Liver (tissue), 3 donors: ENCODE results near the gene RICTOR.

Source experiments
- ATF3 ChIP-seq: IDR thresholded peaks from 2 replicates; pipeline ENCODE4 v1.6.1; 2016; ENCODE audit warnings: antibody characterized with exemption
- CTCF ChIP-seq: fragments of 150-350 bp; IDR thresholded peaks from 2 replicates; pipeline ENCODE4 v1.5.1; 2017; ENCODE audit warnings: improper control_type of control experiment, low read depth, low read length; ENCODE audit not compliant: missing input control
- GABPA ChIP-seq, 2 donors: IDR thresholded peaks in 1 of 2; conservative IDR thresholded peaks in 1 of 2; 2 replicates each; pipeline ENCODE4 v1.6.1; 2016; ENCODE audit warnings: antibody characterized with exemption in 2 of 2, mild to moderate bottlenecking in 1 of 2, moderate library complexity in 1 of 2
- RAD21 ChIP-seq, 2 donors: IDR thresholded peaks; 2 replicates each; pipeline ENCODE4 v1.6.1; 2016; ENCODE audit warnings: antibody characterized with exemption in 2 of 2, mild to moderate bottlenecking in 2 of 2
- REST ChIP-seq: IDR thresholded peaks from 2 replicates; pipeline ENCODE4 v1.6.1; 2016; ENCODE audit warnings: antibody characterized with exemption, mild to moderate bottlenecking
- RXRA ChIP-seq, 2 donors: IDR thresholded peaks; 2 replicates each; pipeline ENCODE4 v1.6.1; 2017 to 2018; ENCODE audit warnings: antibody characterized with exemption in 2 of 2, mild to moderate bottlenecking in 1 of 2
- SP1 ChIP-seq: IDR thresholded peaks from 2 replicates; pipeline ENCODE4 v1.6.1; 2018; ENCODE audit warnings: antibody characterized with exemption, mild to moderate bottlenecking
- YY1 ChIP-seq: IDR thresholded peaks from 2 replicates; pipeline ENCODE4 v1.6.1; 2016; ENCODE audit warnings: antibody characterized with exemption, mild to moderate bottlenecking
- TF ChIP-seq, protein P1 (sequence below): IDR thresholded peaks from 2 replicates; pipeline ENCODE4 v1.6.1; 2016; ENCODE audit warnings: antibody characterized with exemption
- donor health status: healthy.
- donor health status: healthy.

DNA sequence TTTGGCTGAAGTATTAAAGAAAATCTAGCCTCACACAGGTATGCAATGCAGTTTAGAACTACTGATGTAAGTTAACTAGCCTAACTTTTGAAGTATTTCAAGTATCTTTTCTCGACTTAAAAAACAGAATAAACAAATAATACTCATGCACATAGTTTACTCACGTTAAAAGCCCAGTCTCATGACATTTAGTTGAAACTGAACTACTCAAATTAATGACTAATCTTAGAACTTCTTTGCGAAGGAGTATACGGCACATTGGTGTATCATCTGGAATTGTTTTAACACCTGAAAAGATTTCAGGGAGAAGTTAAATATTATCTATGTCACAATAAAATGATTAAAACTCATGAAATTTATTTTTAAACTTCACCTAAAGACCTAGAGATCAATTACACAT is 129.9 kb downstream of the RICTOR start:
- no peak for TF ChIP-seq CTCF
- TF ChIP-seq, protein P1, sequence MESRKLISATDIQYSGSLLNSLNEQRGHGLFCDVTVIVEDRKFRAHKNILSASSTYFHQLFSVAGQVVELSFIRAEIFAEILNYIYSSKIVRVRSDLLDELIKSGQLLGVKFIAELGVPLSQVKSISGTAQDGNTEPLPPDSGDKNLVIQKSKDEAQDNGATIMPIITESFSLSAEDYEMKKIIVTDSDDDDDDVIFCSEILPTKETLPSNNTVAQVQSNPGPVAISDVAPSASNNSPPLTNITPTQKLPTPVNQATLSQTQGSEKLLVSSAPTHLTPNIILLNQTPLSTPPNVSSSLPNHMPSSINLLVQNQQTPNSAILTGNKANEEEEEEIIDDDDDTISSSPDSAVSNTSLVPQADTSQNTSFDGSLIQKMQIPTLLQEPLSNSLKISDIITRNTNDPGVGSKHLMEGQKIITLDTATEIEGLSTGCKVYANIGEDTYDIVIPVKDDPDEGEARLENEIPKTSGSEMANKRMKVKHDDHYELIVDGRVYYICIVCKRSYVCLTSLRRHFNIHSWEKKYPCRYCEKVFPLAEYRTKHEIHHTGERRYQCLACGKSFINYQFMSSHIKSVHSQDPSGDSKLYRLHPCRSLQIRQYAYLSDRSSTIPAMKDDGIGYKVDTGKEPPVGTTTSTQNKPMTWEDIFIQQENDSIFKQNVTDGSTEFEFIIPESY, result no peak
- no peak for TF ChIP-seq RXRA (IDR thresholded peaks at IDR 0.05)
- TF ChIP-seq REST, result no peak
- TF ChIP-seq YY1, result no peak
- TF ChIP-seq GABPA (IDR thresholded peaks at IDR 0.05 in 1 of 2, conservative IDR thresholded peaks at IDR 0.05 in 1 of 2), result no peak
- no peak for TF ChIP-seq SP1
- TF ChIP-seq ATF3, result no peak
- TF ChIP-seq RAD21 (IDR thresholded peaks at IDR 0.05), result no peak
